Endothelial cell of umbilical vein (primary cell): ENCODE data around the gene LMTK3. TPM values are rescaled to one million over a fixed set of nuclear protein-coding genes. Genes with fewer than 3 reads are reported as not detected.

Source experiments
- BruUV-seq: library from RNA; stranded (reverse); fragments of 400-500 nt; replicated peaks from 2 replicates; lab custom pipeline; 2021; lab: Mats Ljungman, UMichigan
- CTCF ChIA-PET: fragments of 300-600, 350-600 bp; sonication (Branson Sonifier 250); formaldehyde crosslinking; loops from one replicate; lab custom pipeline; 2021; ENCODE audit warnings: antibody characterized with exemption, inconsistent platforms; lab: Charles Lee
- POLR2A ChIA-PET: fragments of 300-600, 350-600 bp; sonication (Branson Sonifier 250); formaldehyde crosslinking; loops from one replicate; lab custom pipeline; 2021; ENCODE audit warnings: antibody characterized with exemption, inconsistent platforms; lab: Charles Lee
- DNase-seq: peaks from one replicate; pipeline ENCODE4 v3.0.0-alpha.2; 2011; ENCODE audit warnings: low read depth, low spot score
- FAIRE-seq: peaks from 2 replicates; lab custom pipeline; 2011; peaks lifted over from hg19 to GRCh38; lab: Jason Lieb, UNC
- H2AFZ ChIP-seq: 2 replicates; pipeline ENCODE4 v1.6.0; 2012; ENCODE audit warnings: low read depth, low read length, control low read depth, inconsistent platforms
- H3K27ac ChIP-seq: 2 replicates; pipeline ENCODE4 v1.5.1; 2011; ENCODE audit warnings: low read depth, mild to moderate bottlenecking, control low read depth, low read length, moderate library complexity; ENCODE audit not compliant: insufficient read depth
- H3K27me3 ChIP-seq, 2 experiments: 2 replicates each; pipeline versions ENCODE4 v1.6.0 to v1.6.1; 2011; ENCODE audit warnings: low read length in 2 of 2, mixed read lengths in 1 of 2; ENCODE audit not compliant: control insufficient read depth in 2 of 2, insufficient read depth in 2 of 2
- H3K36me3 ChIP-seq, 2 experiments: 2 replicates in 1 of 2; 3 replicates in 1 of 2; pipeline ENCODE4 v1.5.1; 2011; ENCODE audit warnings: low read length in 2 of 2, mild to moderate bottlenecking in 1 of 2, moderate library complexity in 1 of 2; ENCODE audit not compliant: control insufficient read depth in 2 of 2, insufficient read depth in 2 of 2; ENCODE audit errors: extremely low read depth in 1 of 2
- H3K4me1 ChIP-seq: 3 replicates; pipeline ENCODE4 v1.5.1; 2011; ENCODE audit warnings: mild to moderate bottlenecking, low read length; ENCODE audit not compliant: control insufficient read depth, insufficient read depth; ENCODE audit errors: extremely low read depth
- H3K4me2 ChIP-seq: 2 replicates; pipeline ENCODE4 v1.6.1; 2011; ENCODE audit warnings: low read length, control low read depth, mixed read lengths; ENCODE audit not compliant: insufficient read depth
- H3K4me3 ChIP-seq, 3 experiments: fragments of 200-600 bp in 1 of 3; sonication (generic), shearing (Covaris generic) in 1 of 3; replicated peaks in 1 of 3; 2 replicates each; pipeline ENCODE4 v1.5.1; 2011 to 2016; ENCODE audit warnings: control low read depth in 3 of 3, low read length in 3 of 3, mild to moderate bottlenecking in 2 of 3, inconsistent platforms in 1 of 3, low read depth in 1 of 3, moderate library complexity in 1 of 3; ENCODE audit not compliant: insufficient read depth in 1 of 3
- H3K79me2 ChIP-seq: 2 replicates; pipeline ENCODE4 v1.6.0; 2012; ENCODE audit warnings: low read length, inconsistent platforms; ENCODE audit not compliant: control insufficient read depth, insufficient read depth
- H3K9ac ChIP-seq: replicated peaks from 2 replicates; pipeline ENCODE3; 2011; ENCODE audit warnings: low read length, control low read depth; ENCODE audit not compliant: insufficient read depth; ENCODE audit errors: extremely low read depth
- H3K9me1 ChIP-seq: replicated peaks from 3 replicates; pipeline ENCODE4 v1.6.0; 2011; ENCODE audit warnings: mild to moderate bottlenecking, low read length; ENCODE audit not compliant: control insufficient read depth, insufficient read depth; ENCODE audit errors: extremely low read depth
- H3K9me3 ChIP-seq: replicated peaks from 2 replicates; pipeline ENCODE4 v1.5.1; 2012; ENCODE audit warnings: low read length, inconsistent platforms; ENCODE audit not compliant: control insufficient read depth, insufficient read depth
- H4K20me1 ChIP-seq: replicated peaks from 2 replicates; pipeline ENCODE3; 2011; ENCODE audit warnings: mild to moderate bottlenecking, low read length; ENCODE audit not compliant: control insufficient read depth, insufficient read depth; ENCODE audit errors: extremely low read depth
- CTCF ChIP-seq, 2 donors: IDR thresholded peaks; 1 replicate in 1 of 2; 2 replicates in 1 of 2; pipeline ENCODE4 v1.5.1; 2011; ENCODE audit warnings: low read length in 2 of 2, mild to moderate bottlenecking in 2 of 2, moderate library complexity in 2 of 2, control low read depth in 1 of 2, inconsistent platforms in 1 of 2, low read depth in 1 of 2; ENCODE audit not compliant: insufficient read depth in 1 of 2; ENCODE audit errors: extremely low read depth in 1 of 2
- EZH2 ChIP-seq: IDR thresholded peaks from 2 replicates; pipeline ENCODE4 v1.6.1; 2012; ENCODE audit warnings: borderline replicate concordance, low read depth, mild to moderate bottlenecking, moderate library complexity, low read length, inconsistent platforms; ENCODE audit not compliant: severe bottlenecking
- FOS ChIP-seq: IDR thresholded peaks from 2 replicates; pipeline ENCODE4 v1.6.1; 2011; ENCODE audit warnings: mild to moderate bottlenecking, low read length, moderate library complexity, borderline replicate concordance; ENCODE audit not compliant: insufficient read depth
- GATA2 ChIP-seq: IDR thresholded peaks from 2 replicates; pipeline ENCODE4 v1.7.0; 2011; ENCODE audit warnings: low read depth, mild to moderate bottlenecking, moderate library complexity, mixed read lengths, low read length; ENCODE audit not compliant: insufficient read length, insufficient read depth
- JUN ChIP-seq: IDR thresholded peaks from 2 replicates; pipeline ENCODE4 v1.6.1; 2011; ENCODE audit warnings: borderline replicate concordance, low read depth; ENCODE audit not compliant: insufficient read length, insufficient read depth
- MAX ChIP-seq: IDR thresholded peaks from 2 replicates; pipeline ENCODE4 v1.6.1; 2011; ENCODE audit not compliant: insufficient read depth, insufficient read length
- MYC ChIP-seq: IDR thresholded peaks from one replicate; pipeline ENCODE4 v1.6.1; 2011; ENCODE audit warnings: mild to moderate bottlenecking, low read depth, low read length
- POLR2A ChIP-seq: IDR thresholded peaks from 2 replicates; pipeline ENCODE4 v1.6.1; 2012; ENCODE audit warnings: low read depth, mild to moderate bottlenecking, control low read depth, low read length
- POLR2AphosphoS5 ChIP-seq: IDR thresholded peaks from 2 replicates; pipeline ENCODE4 v1.6.1; 2012; ENCODE audit warnings: low read depth, mild to moderate bottlenecking, control low read depth, low read length, moderate library complexity; ENCODE audit not compliant: insufficient read depth
- dilution Hi-C: fragments of 300-500 bp; cut with MboI; formaldehyde crosslinking; loops from one replicate; pipeline ENCODE4 v1.15.0; 2019; ENCODE audit warnings: low sequenced_read_pairs; ENCODE audit not compliant: extremely low pct_ligation_motif_present
- intact Hi-C: fragments of 100-400 bp; cut with micrococcal nuclease; formaldehyde crosslinking; loops from one replicate; pipeline ENCODE4 v1.10.0; 2022
- polyA plus RNA-seq, 4 experiments: library from polyadenylated mRNA; depleted of rRNA in 3 of 4; stranded (reverse) in 3 of 4; unstranded in 1 of 4; fragments of >200 nt; gene quantifications; 2 replicates each; pipeline versions ENCODE4 v1.2.1 to v1.2.3, GENCODE V29; 2011 to 2012; ENCODE audit warnings: missing spikeins in 1 of 4
- total RNA-seq: library from RNA; stranded (reverse); gene quantifications from 2 replicates; pipeline ENCODE4 v1.2.3, GENCODE V29; 2021

LMTK3 gene
- total and polyA plus RNA-seq, 2 donors (not counting 3 experiments of a cell fraction or from before 2014, with no cell fraction given): 0.11 to 0.14 TPM

- no peak for FAIRE-seq
- Histone ChIP-seq H2AFZ (no peak overlapping the region), H3K27ac (no peak overlapping the region), H3K4me2 (no peak overlapping the region), H3K9me1 (no peaks in the 10 kb centered on the region), H4K20me1 (no peaks in the 10 kb centered on the region), H3K36me3 (no peaks in the 10 kb centered on the region), H3K27me3 (no peaks in the 10 kb centered on the region), H3K4me3 (no peak overlapping the region), H3K9me3 (no peaks in the 10 kb centered on the region), H3K4me1 (no peaks in the 10 kb centered on the region), H3K9ac (no peak overlapping the region), H3K79me2 (no peaks in the 10 kb centered on the region)
- no TSS peak for BruUV-seq
- dilution Hi-C loops: no loop called here
- intact Hi-C loops: no loop called here
- ChIA-PET CTCF (interaction anchor here (0.5 to 2.5 kb wide), 3 partner anchors 66 to 71 kb away, joined by 3 to 13 read pairs (median 5); no protein-coding TSS in a partner anchor), POLR2A (no interaction called here)
- TF ChIP-seq CTCF (IDR thresholded peaks at IDR 0.05; ENCODE audit: extremely low read depth in 1 of 2, insufficient read depth in 1 of 2, low read depth in 1 of 2, low read length in 2 of 2) (no peak), JUN (no peak), FOS (no peak), POLR2AphosphoS5 (no peak), GATA2 (no peak), EZH2 (no peak), MAX (no peak), POLR2A (no peak), MYC (no peak)
- no peak for DNase-seq
Measured at GRCh38 chr19:48518207-48518606, 6.6 kb upstream of the LMTK3 start.
